ENCODE results near the gene TEK.

The TEK gene

DNA sequence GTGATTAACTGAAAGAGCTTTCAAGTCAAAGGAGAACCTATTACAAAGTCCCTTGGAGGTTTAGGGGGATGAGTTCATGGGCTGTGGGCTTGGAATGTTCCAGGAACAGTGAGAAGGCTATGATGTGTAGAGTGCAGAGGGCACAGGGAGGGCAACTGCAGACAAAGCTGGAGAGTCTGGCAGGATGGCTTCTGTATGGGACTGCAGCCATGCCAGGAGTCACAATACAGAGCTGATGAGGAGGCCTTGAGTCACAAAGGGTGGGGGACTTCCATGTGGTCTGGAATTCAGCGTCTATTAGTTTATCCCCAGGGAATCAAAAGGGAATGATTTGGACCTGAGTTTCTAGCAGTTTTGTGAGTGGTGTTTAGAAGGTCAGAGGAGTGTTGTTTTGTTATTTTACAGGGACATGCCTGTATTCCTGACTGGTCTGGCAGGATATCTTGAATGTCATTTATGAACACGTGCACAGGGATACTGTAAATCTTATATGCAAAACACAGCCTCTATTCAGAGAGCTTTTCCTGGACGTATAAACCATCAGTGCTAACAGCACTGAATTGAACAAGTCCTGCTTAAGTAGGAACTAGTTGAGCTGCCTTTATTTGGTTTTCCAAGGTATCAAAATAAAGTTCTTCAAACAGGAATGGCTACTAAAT, 14.3 kb upstream of the TEK start:
- TF ChIP-seq CTCF (conservative IDR thresholded peaks at IDR 0.05; ENCODE audit: low read depth, low read length), result no peak
- peak; percentile 52 for DNase-seq (ENCODE audit: low read depth)
- no peak overlapping the region for H3K4me3 ChIP-seq (ENCODE audit: low read depth, low read length)

GRCh38 chr9:27107241-27107640, 1.8 kb upstream of the TEK start:
- no peak overlapping the region for H3K4me3 ChIP-seq (ENCODE audit: low read depth, low read length)
- TF ChIP-seq CTCF (conservative IDR thresholded peaks at IDR 0.05; ENCODE audit: low read depth, low read length), result no peak
- DNase-seq (ENCODE audit: low read depth), result no peak

- peak overlapping the region; percentile 42 for H3K4me3 ChIP-seq (ENCODE audit: low read depth, low read length)
- no peak for DNase-seq (ENCODE audit: low read depth)
- no peak for TF ChIP-seq CTCF (conservative IDR thresholded peaks at IDR 0.05; ENCODE audit: low read depth, low read length)
These were observed 596 bp downstream of the TEK start for GRCh38 chr9:27109621-27110020.

DNA sequence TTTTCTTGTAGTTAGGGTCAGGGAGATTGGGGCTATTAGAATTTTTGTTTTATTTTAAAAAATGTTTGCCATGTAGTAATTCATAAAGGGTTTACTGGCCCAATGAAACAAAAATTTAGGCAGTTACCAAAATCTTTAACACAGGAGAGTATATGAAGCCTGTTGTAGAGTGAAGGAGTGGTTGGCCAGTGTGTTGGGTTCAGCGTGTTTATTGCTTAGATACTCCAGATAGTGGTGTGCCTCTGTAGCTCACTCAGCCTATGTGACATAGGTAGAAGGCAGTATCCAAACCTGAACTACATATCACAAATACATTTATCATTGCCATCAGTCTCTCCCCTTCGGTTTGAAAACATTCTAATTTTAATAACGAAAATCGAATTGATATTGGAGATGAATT, 1.2 kb downstream of the TEK start:
- no peak for DNase-seq (ENCODE audit: low read depth)
- TF ChIP-seq CTCF (conservative IDR thresholded peaks at IDR 0.05; ENCODE audit: low read depth, low read length), result no peak
- H3K4me3 ChIP-seq (ENCODE audit: low read depth, low read length), result no peak overlapping the region

DNA sequence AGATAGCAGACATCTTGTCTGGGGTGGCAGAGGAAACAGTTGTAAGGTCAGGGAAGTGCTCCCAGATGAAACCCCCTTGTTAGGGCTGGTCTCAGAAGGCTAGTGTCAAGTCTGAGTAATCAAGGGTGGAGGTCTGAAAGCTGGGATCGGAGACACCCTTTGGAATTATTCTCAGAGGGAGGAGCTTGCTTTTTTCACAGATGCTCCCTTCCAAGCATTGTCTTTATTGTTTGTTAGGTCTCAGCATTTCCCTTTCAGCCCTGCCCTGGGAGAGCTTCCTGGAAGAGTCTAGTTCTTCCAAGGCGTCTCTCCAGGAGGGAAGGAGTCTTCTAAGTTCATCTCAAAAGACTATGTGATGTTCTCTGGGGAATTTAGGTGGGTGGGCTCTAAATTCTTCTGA, 3.2 kb downstream of the TEK start:
- TF ChIP-seq CTCF (conservative IDR thresholded peaks at IDR 0.05; ENCODE audit: low read depth, low read length), result no peak
- no peak overlapping the region for H3K4me3 ChIP-seq (ENCODE audit: low read depth, low read length)
- DNase-seq (ENCODE audit: low read depth), result no peak

GRCh38 chr9:27117489-27118135, 8.6 kb downstream of the TEK start:
- TF ChIP-seq CTCF (conservative IDR thresholded peaks at IDR 0.05; ENCODE audit: low read depth, low read length), result no peak
- peak; percentile 19 for DNase-seq (ENCODE audit: low read depth)
- no peak overlapping the region for H3K4me3 ChIP-seq (ENCODE audit: low read depth, low read length)

DNA sequence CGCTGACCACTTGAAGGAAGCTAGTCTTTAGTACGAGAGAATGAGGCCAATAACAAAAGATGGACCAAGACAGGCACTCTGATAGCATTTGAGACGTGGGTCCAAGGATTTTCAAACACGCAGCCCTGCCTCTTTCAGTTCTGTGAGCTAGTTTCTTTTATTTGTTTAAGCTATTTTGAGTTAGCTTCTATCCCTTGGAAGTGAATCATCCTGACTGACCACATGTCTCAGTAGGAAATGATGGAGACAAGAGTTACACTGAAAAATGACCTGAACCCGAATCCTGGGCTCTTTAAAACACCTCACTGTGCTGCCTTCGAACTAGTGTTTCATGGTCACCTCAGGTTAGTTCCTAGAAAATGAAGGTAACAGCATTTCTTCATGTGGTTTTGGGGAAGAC, 9.9 kb downstream of the TEK start:
- no peak overlapping the region for H3K4me3 ChIP-seq (ENCODE audit: low read depth, low read length)
- peak; percentile 70 for DNase-seq (ENCODE audit: low read depth)
- TF ChIP-seq CTCF (conservative IDR thresholded peaks at IDR 0.05; ENCODE audit: low read depth, low read length), result no peak

All from choroid plexus epithelial cell (primary cell).